CD4-positive, alpha-beta T cell (primary cell): ENCODE data around the gene POU6F1. TPM values are rescaled to one million over a fixed set of nuclear protein-coding genes. Genes with fewer than 3 reads are reported as not detected.

Source experiments
- ATAC-seq: fragments of 200-7000 bp; cut with Tn5 transposase; one replicate; pipeline ENCODE4 v1.10.0; 2022; ENCODE audit warnings: mild to moderate bottlenecking; ENCODE audit not compliant: poor library complexity
- CTCF ChIA-PET: fragments of 350-600 bp; sonication (Branson Sonifier 250); formaldehyde crosslinking; loops from one replicate; lab custom pipeline; 2021; ENCODE audit warnings: antibody characterized with exemption, inconsistent platforms; lab: Charles Lee
- POLR2A ChIA-PET: fragments of 350-600 bp; sonication (Branson Sonifier 250); formaldehyde crosslinking; loops from one replicate; lab custom pipeline; 2021; ENCODE audit warnings: antibody characterized with exemption, inconsistent platforms; lab: Charles Lee
- DNase-seq, 14 experiments: peaks; one replicate each; pipeline ENCODE4 v3.0.0-alpha.2; 2013 to 2020; ENCODE audit warnings: mixed read lengths in 2 of 14
- H3K27ac ChIP-seq, 2 donors: one replicate each; pipeline versions ENCODE4 v1.5.1 to v1.7.0; 2013; ENCODE audit warnings: low read length in 2 of 2, low read depth in 1 of 2, mild to moderate bottlenecking in 1 of 2
- H3K27me3 ChIP-seq, 2 experiments: 1 replicate in 1 of 2; 2 replicates in 1 of 2; pipeline versions ENCODE4 v1.6.1 to v1.7.0; 2013; ENCODE audit warnings: low read length in 2 of 2, control low read depth in 1 of 2, mild to moderate bottlenecking in 1 of 2, moderate library complexity in 1 of 2; ENCODE audit not compliant: insufficient read depth in 2 of 2, control insufficient read depth in 1 of 2
- H3K36me3 ChIP-seq: one replicate; pipeline ENCODE4 v1.6.1; 2013; ENCODE audit warnings: low read length, control low read depth; ENCODE audit not compliant: insufficient read depth
- H3K4me1 ChIP-seq: one replicate; pipeline ENCODE4 v1.6.1; 2013; ENCODE audit warnings: low read length, control low read depth; ENCODE audit not compliant: insufficient read depth
- H3K4me3 ChIP-seq: one replicate; pipeline ENCODE4 v1.5.1; 2013; ENCODE audit warnings: mild to moderate bottlenecking, low read length, moderate library complexity
- H3K9me3 ChIP-seq, 2 experiments: 1 replicate in 1 of 2; 2 replicates in 1 of 2; pipeline versions ENCODE4 v1.6.1 to v1.7.0; 2013; ENCODE audit warnings: low read length in 2 of 2, mild to moderate bottlenecking in 2 of 2, control low read depth in 1 of 2, moderate library complexity in 1 of 2; ENCODE audit not compliant: control insufficient read depth in 1 of 2, insufficient read depth in 1 of 2
- H3K27ac Mint-ChIP-seq: one replicate; pipeline ENCODE4 v1.8.0; 2020; ENCODE audit warnings: mixed read lengths
- H3K27me3 Mint-ChIP-seq: one replicate; pipeline ENCODE4 v1.8.0; 2021; ENCODE audit warnings: mixed read lengths
- H3K36me3 Mint-ChIP-seq: one replicate; pipeline ENCODE4 v1.8.0; 2021; ENCODE audit warnings: low read depth, mixed read lengths
- H3K4me1 Mint-ChIP-seq: one replicate; pipeline ENCODE4 v1.8.0; 2021; ENCODE audit warnings: low read depth, mixed read lengths
- H3K4me3 Mint-ChIP-seq: one replicate; pipeline ENCODE4 v1.8.0; 2020; ENCODE audit warnings: mild to moderate bottlenecking, mixed read lengths
- H3K9me3 Mint-ChIP-seq: one replicate; pipeline ENCODE4 v1.8.0; 2020; ENCODE audit warnings: mixed read lengths
- intact Hi-C, 2 experiments: fragments of 100-400 bp; cut with DNase I in 1 of 2; cut with micrococcal nuclease in 1 of 2; formaldehyde crosslinking; loops; one replicate each; pipeline versions ENCODE4 v1.15.1 to v1.9.0; 2023 to 2025; cut with DNase I, micrococcal nuclease
- total RNA-seq, 174 experiments: library from RNA in 2 of 174; stranded (reverse) in 2 of 174; gene quantifications; one replicate each; pipeline ENCODE4 v1.2.3 and lab custom pipeline; 2021 to 2026
- TF ChIP-seq, protein P1 (sequence below): fragments of 200-600 bp; IDR thresholded peaks from one replicate; pipeline ENCODE4 v1.8.0; 2022; ENCODE audit warnings: antibody characterized with exemption, mild to moderate bottlenecking

Gene POU6F1
- total RNA-seq, 2 experiments from 2014 or later = 31.7 to 36.8 TPM

DNA sequence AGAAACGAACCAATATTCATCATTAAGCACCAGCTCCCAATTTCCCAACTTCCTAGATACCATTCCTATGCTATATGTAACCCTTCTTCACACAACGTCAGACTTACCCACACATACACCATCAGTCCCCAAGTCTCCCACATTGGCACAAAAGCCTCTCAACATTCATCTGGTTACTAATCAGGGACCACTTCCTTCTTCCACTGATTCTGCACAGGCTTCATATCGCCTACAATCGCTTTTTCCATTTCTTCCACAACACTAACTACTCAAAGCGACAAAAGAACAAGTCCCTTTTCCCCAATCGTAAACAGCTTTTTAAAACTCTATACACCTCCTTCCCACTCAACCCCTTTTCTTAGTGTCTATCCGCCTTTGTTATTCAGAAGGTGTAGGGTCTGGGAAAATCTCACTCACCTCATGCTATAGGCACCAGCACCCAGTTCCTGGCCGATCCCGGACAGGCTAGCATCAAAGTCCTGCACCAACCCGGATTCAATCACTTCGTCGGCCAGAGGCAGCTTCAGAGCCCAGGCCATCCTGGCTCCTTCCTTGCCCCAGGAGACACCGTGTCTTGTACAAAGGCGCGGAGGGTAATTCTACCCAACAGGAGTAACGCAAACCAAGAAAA is 45.9 kb downstream of the POU6F1 start:
- intact Hi-C loops = loop anchor here (2.0 to 5.0 kb wide), 4 partner anchors 45 to 89 kb away; partner anchors contain the start of genes DAZAP2 (in 2 of the 2), CSRNP2 (in 1 of the 2) and POU6F1 (in 1 of the 2)
- Histone ChIP-seq H3K27ac (peak overlapping the region; percentile 91 to 96), H3K9me3 (no peaks in the 10 kb centered on the region), H3K36me3 (peaks cover 3% of the 10 kb centered on the region), H3K27me3 (no peaks in the 10 kb centered on the region), H3K4me1 (peaks cover 34% of the 10 kb centered on the region), H3K4me3 (peak overlapping the region; percentile 91)
- CTCF ChIA-PET = interaction anchor here (1.5 kb wide), 1 partner anchor 45 kb away, joined by 3 read pairs; the partner anchor contains the start of gene POU6F1
- DNase-seq = peak in 3 of 14 experiments; percentile 6 to 21 (median 15)
- Mint-ChIP-seq H3K9me3 (no peaks in the 10 kb centered on the region), H3K4me1 (peaks cover 24% of the 10 kb centered on the region), H3K27ac (no peak overlapping the region), H3K4me3 (no peak overlapping the region), H3K36me3 (no peaks in the 10 kb centered on the region), H3K27me3 (no peaks in the 10 kb centered on the region)
- ATAC-seq = no peak
- POLR2A ChIA-PET = interaction anchor here (0.6 to 1.8 kb wide), 4 partner anchors 46 to 276 kb away, joined by 3 to 15 read pairs (median 4); partner anchors contain the start of genes DAZAP2 and POU6F1
- TF ChIP-seq, protein P1, sequence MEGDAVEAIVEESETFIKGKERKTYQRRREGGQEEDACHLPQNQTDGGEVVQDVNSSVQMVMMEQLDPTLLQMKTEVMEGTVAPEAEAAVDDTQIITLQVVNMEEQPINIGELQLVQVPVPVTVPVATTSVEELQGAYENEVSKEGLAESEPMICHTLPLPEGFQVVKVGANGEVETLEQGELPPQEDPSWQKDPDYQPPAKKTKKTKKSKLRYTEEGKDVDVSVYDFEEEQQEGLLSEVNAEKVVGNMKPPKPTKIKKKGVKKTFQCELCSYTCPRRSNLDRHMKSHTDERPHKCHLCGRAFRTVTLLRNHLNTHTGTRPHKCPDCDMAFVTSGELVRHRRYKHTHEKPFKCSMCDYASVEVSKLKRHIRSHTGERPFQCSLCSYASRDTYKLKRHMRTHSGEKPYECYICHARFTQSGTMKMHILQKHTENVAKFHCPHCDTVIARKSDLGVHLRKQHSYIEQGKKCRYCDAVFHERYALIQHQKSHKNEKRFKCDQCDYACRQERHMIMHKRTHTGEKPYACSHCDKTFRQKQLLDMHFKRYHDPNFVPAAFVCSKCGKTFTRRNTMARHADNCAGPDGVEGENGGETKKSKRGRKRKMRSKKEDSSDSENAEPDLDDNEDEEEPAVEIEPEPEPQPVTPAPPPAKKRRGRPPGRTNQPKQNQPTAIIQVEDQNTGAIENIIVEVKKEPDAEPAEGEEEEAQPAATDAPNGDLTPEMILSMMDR = no peak

GRCh38 chr12:51163795-51164194 is 54.1 kb downstream of the POU6F1 start:
- Histone ChIP-seq H3K27me3 (no peaks in the 10 kb centered on the region), H3K4me3 (no peak overlapping the region), H3K9me3 (no peaks in the 10 kb centered on the region), H3K4me1 (peaks cover 13% of the 10 kb centered on the region), H3K27ac (no peak overlapping the region), H3K36me3 (peaks cover 11% of the 10 kb centered on the region)
- CTCF ChIA-PET = no interaction called here
- DNase-seq = no peak
- TF ChIP-seq, protein P1 = no peak
- Mint-ChIP-seq H3K27me3 (no peaks in the 10 kb centered on the region), H3K4me3 (no peak overlapping the region), H3K9me3 (no peaks in the 10 kb centered on the region), H3K36me3 (peaks cover 17% of the 10 kb centered on the region), H3K4me1 (peaks cover 45% of the 10 kb centered on the region), H3K27ac (no peak overlapping the region)
- no peak for ATAC-seq
- POLR2A ChIA-PET = no interaction called here
- intact Hi-C loops = no loop called here

- Mint-ChIP-seq H3K36me3 (peaks cover 17% of the 10 kb centered on the region), H3K9me3 (no peaks in the 10 kb centered on the region), H3K27me3 (no peaks in the 10 kb centered on the region), H3K27ac (no peak overlapping the region), H3K4me1 (peaks cover 45% of the 10 kb centered on the region), H3K4me3 (no peak overlapping the region)
- no peak overlapping the region for H3K27ac ChIP-seq
- H3K4me1 ChIP-seq = peaks cover 6% of the 10 kb centered on the region
- TF ChIP-seq, protein P1 = no peak
- H3K27me3 ChIP-seq = no peaks in the 10 kb centered on the region
- ATAC-seq (no peak), DNase-seq (no peak)
- H3K36me3 ChIP-seq = peaks cover 8% of the 10 kb centered on the region
- ChIA-PET POLR2A (no interaction called here), CTCF (no interaction called here)
- H3K9me3 ChIP-seq = no peaks in the 10 kb centered on the region
- intact Hi-C loops = no loop called here
- no peak overlapping the region for H3K4me3 ChIP-seq
Observed at GRCh38 chr12:51162217-51162616, 55.6 kb downstream of the POU6F1 start.
